ENCODE results near the gene KRT6A. TPM values are rescaled to one million over a fixed set of nuclear protein-coding genes. Genes with fewer than 3 reads are reported as not detected.
"Not testable (repeated sequence)": the region's sequence is repeated elsewhere in the genome, so short reads cannot be mapped to it uniquely, and the experiment has no call there.

The KRT6A gene
- total RNA-seq, 2 donors from 2014 or later = not detected

- H3K4me3 Mint-ChIP-seq; H3K27ac Mint-ChIP-seq; H3K4me1 Mint-ChIP-seq; H3K36me3 Mint-ChIP-seq (ENCODE audit: low read depth); DNase-seq; H3K9me3 ChIP-seq (ENCODE audit: control insufficient read depth, low read length, poor library complexity, severe bottlenecking); ATAC-seq: not testable (repeated sequence)
- peaks cover 84% of the 10 kb centered on the region for H3K27me3 Mint-ChIP-seq
Observed at GRCh38 chr12:52491495-52491894, 1.6 kb downstream of the KRT6A start.

- peaks cover 63% of the 10 kb centered on the region for H3K27me3 Mint-ChIP-seq
Observed at GRCh38 chr12:52488736-52489135, 4.3 kb downstream of the KRT6A start.

GRCh38 chr12:52487744-52488443, 5.2 kb downstream of the KRT6A start:
- not testable (repeated sequence) for H3K9me3 ChIP-seq (ENCODE audit: control insufficient read depth, low read length, poor library complexity, severe bottlenecking); H3K4me1 Mint-ChIP-seq; DNase-seq; H3K27ac Mint-ChIP-seq; H3K36me3 Mint-ChIP-seq (ENCODE audit: low read depth); H3K4me3 Mint-ChIP-seq; ATAC-seq
- peaks cover 63% of the 10 kb centered on the region for H3K27me3 Mint-ChIP-seq

More at GRCh38 chr12:52488736-52489135, 4.3 kb downstream of the KRT6A start:
- no peaks in the 10 kb centered on the region for H3K36me3 Mint-ChIP-seq (ENCODE audit: low read depth)
- no peak overlapping the region for H3K27ac Mint-ChIP-seq
- DNase-seq (no peak), ATAC-seq (no peak)
- H3K4me3 Mint-ChIP-seq = no peak overlapping the region
- no peaks in the 10 kb centered on the region for H3K9me3 ChIP-seq (ENCODE audit: control insufficient read depth, low read length, poor library complexity, severe bottlenecking)
- H3K4me1 Mint-ChIP-seq = no peaks in the 10 kb centered on the region

GRCh38 chr12:52487211-52487610, 5.8 kb downstream of the KRT6A start:
- no peak for DNase-seq
- Mint-ChIP-seq H3K27me3 (peaks cover 58% of the 10 kb centered on the region), H3K4me3 (no peak overlapping the region)

GRCh38 chr12:52486166-52487105, 6.6 kb downstream of the KRT6A start:
- H3K27ac Mint-ChIP-seq = no peak overlapping the region
- H3K27me3 Mint-ChIP-seq = peaks cover 51% of the 10 kb centered on the region
- H3K36me3 Mint-ChIP-seq (ENCODE audit: low read depth) = no peaks in the 10 kb centered on the region
- H3K4me3 Mint-ChIP-seq = no peak overlapping the region
- no peaks in the 10 kb centered on the region for H3K9me3 ChIP-seq (ENCODE audit: control insufficient read depth, low read length, poor library complexity, severe bottlenecking)
- no peak for ATAC-seq
- no peaks in the 10 kb centered on the region for H3K4me1 Mint-ChIP-seq
- no peak for DNase-seq

More at GRCh38 chr12:52487211-52487610, 5.8 kb downstream of the KRT6A start:
- ATAC-seq = no peak
- H3K27ac Mint-ChIP-seq = no peak overlapping the region
- H3K9me3 ChIP-seq (ENCODE audit: control insufficient read depth, low read length, poor library complexity, severe bottlenecking) = no peaks in the 10 kb centered on the region
- no peaks in the 10 kb centered on the region for H3K4me1 Mint-ChIP-seq
- H3K36me3 Mint-ChIP-seq (ENCODE audit: low read depth) = no peaks in the 10 kb centered on the region

- H3K27me3 Mint-ChIP-seq = peaks cover 19% of the 10 kb centered on the region
- no peak for ATAC-seq
- no peaks in the 10 kb centered on the region for H3K36me3 Mint-ChIP-seq (ENCODE audit: low read depth)
- no peaks in the 10 kb centered on the region for H3K9me3 ChIP-seq (ENCODE audit: control insufficient read depth, low read length, poor library complexity, severe bottlenecking)
- H3K4me3 Mint-ChIP-seq = no peak overlapping the region
- H3K4me1 Mint-ChIP-seq = no peaks in the 10 kb centered on the region
- no peak overlapping the region for H3K27ac Mint-ChIP-seq
- DNase-seq = no peak
Observed at GRCh38 chr12:52480073-52480472, 13.0 kb downstream of the KRT6A start.

GRCh38 chr12:52477651-52478050, 15.4 kb downstream of the KRT6A start:
- H3K9me3 ChIP-seq (ENCODE audit: control insufficient read depth, low read length, poor library complexity, severe bottlenecking) = no peaks in the 10 kb centered on the region

GRCh38 chr12:52474212-52474611, 18.8 kb downstream of the KRT6A start:
- ATAC-seq = no peak
- H3K4me3 Mint-ChIP-seq = no peak overlapping the region
- no peaks in the 10 kb centered on the region for H3K36me3 Mint-ChIP-seq (ENCODE audit: low read depth)
- no peak overlapping the region for H3K27ac Mint-ChIP-seq
- no peak for DNase-seq
- peaks cover 28% of the 10 kb centered on the region for H3K27me3 Mint-ChIP-seq
- no peaks in the 10 kb centered on the region for H3K9me3 ChIP-seq (ENCODE audit: control insufficient read depth, low read length, poor library complexity, severe bottlenecking)
- no peaks in the 10 kb centered on the region for H3K4me1 Mint-ChIP-seq

More at GRCh38 chr12:52477651-52478050, 15.4 kb downstream of the KRT6A start:
- Mint-ChIP-seq H3K27ac (no peak overlapping the region), H3K27me3 (peaks cover 12% of the 10 kb centered on the region), H3K4me3 (no peak overlapping the region), H3K4me1 (no peaks in the 10 kb centered on the region), H3K36me3 (ENCODE audit: low read depth) (no peaks in the 10 kb centered on the region)
- no peak for DNase-seq
- no peak for ATAC-seq

GRCh38 chr12:52473768-52474167, 19.3 kb downstream of the KRT6A start, which contains the start of gene KRT6C:
TSS of gene KRT6C (minus strand) at chr12:52473805. CDS start at chr12:52473737, 68 bp downstream.
- ATAC-seq (no peak), DNase-seq (no peak)
- no peak within 1 kb of the TSS for H3K4me3 Mint-ChIP-seq
- H3K27ac Mint-ChIP-seq = no peak within 1 kb of the TSS
- H3K4me1 Mint-ChIP-seq = no peaks in the 10 kb centered on the region
- H3K9me3 ChIP-seq (ENCODE audit: control insufficient read depth, low read length, poor library complexity, severe bottlenecking) = no peaks in the 10 kb centered on the region
- H3K36me3 Mint-ChIP-seq (ENCODE audit: low read depth) = no peaks in the 10 kb centered on the region
- H3K27me3 Mint-ChIP-seq = peaks cover 33% of the 10 kb centered on the region

GRCh38 chr12:52469853-52470252, 23.2 kb downstream of the KRT6A start:
- ATAC-seq = no peak
- H3K9me3 ChIP-seq (ENCODE audit: control insufficient read depth, low read length, poor library complexity, severe bottlenecking) = no peaks in the 10 kb centered on the region
- no peak for DNase-seq
- Mint-ChIP-seq H3K4me3 (no peak overlapping the region), H3K36me3 (ENCODE audit: low read depth) (no peaks in the 10 kb centered on the region), H3K27ac (no peak overlapping the region), H3K27me3 (peaks cover 50% of the 10 kb centered on the region), H3K4me1 (no peaks in the 10 kb centered on the region)

GRCh38 chr12:52464897-52465296, 28.2 kb downstream of the KRT6A start:
- DNase-seq (no peak), ATAC-seq (no peak)
- peaks cover 59% of the 10 kb centered on the region for H3K27me3 Mint-ChIP-seq
- H3K4me1 Mint-ChIP-seq = no peaks in the 10 kb centered on the region
- H3K4me3 Mint-ChIP-seq = no peak overlapping the region
- H3K27ac Mint-ChIP-seq = no peak overlapping the region
- peaks cover 4% of the 10 kb centered on the region for H3K36me3 Mint-ChIP-seq (ENCODE audit: low read depth)
- no peaks in the 10 kb centered on the region for H3K9me3 ChIP-seq (ENCODE audit: control insufficient read depth, low read length, poor library complexity, severe bottlenecking)

GRCh38 chr12:52461693-52462092, 31.4 kb downstream of the KRT6A start:
- Mint-ChIP-seq H3K27me3 (peaks cover 36% of the 10 kb centered on the region), H3K27ac (no peak overlapping the region), H3K4me3 (no peak overlapping the region), H3K4me1 (no peaks in the 10 kb centered on the region), H3K36me3 (ENCODE audit: low read depth) (peaks cover 6% of the 10 kb centered on the region)
- DNase-seq = no peak
- no peak for ATAC-seq
- H3K9me3 ChIP-seq (ENCODE audit: control insufficient read depth, low read length, poor library complexity, severe bottlenecking) = no peaks in the 10 kb centered on the region

GRCh38 chr12:52458861-52459260, 34.2 kb downstream of the KRT6A start:
- Mint-ChIP-seq H3K27me3 (peaks cover 22% of the 10 kb centered on the region), H3K4me3 (no peak overlapping the region), H3K36me3 (ENCODE audit: low read depth) (peaks cover 6% of the 10 kb centered on the region), H3K27ac (no peak overlapping the region), H3K4me1 (peaks cover 16% of the 10 kb centered on the region)
- no peaks in the 10 kb centered on the region for H3K9me3 ChIP-seq (ENCODE audit: control insufficient read depth, low read length, poor library complexity, severe bottlenecking)
- no peak for ATAC-seq
- no peak for DNase-seq
